Hindlimb muscle (tissue), 1 donor: ENCODE measurements around the gene KLRG1. TPM values are rescaled to one million over a fixed set of nuclear protein-coding genes. Genes with fewer than 3 reads are reported as not detected.

Experiments used
- DNase-seq: peaks from one replicate; pipeline ENCODE4 v3.0.0-alpha.2; 2013
- polyA plus RNA-seq: library from polyadenylated mRNA; unstranded; fragments of 120-200 nt; gene quantifications from one replicate; pipeline ENCODE4 v1.2.1, GENCODE V29; 2013; ENCODE audit not compliant: insufficient read length

The KLRG1 gene
- polyA plus RNA-seq, result 4.1 TPM

DNA sequence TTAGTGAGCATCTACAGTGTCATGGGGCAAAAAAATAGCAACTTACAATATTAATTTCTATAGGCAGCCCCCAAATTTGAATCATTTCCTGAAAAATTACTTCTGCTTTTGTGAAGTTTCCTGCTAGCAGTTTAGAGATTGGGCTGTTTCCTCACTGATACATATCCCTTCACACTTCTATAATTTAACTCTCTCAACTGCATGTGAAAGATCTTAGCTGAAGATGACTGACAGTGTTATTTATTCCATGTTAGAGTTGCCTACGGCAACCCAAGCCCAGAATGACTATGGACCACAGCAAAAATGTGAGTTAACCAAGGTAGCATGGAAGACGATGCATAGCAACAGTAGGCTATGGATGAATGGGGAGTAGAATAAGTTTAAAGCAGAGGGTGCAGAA, at the start of gene KLRG1:
Gene KLRG1 (plus strand): TSS at position 134 of the 400 bp plus-strand sequence. CDS start 90 bp downstream, at position 224.
- no peak for DNase-seq

DNA sequence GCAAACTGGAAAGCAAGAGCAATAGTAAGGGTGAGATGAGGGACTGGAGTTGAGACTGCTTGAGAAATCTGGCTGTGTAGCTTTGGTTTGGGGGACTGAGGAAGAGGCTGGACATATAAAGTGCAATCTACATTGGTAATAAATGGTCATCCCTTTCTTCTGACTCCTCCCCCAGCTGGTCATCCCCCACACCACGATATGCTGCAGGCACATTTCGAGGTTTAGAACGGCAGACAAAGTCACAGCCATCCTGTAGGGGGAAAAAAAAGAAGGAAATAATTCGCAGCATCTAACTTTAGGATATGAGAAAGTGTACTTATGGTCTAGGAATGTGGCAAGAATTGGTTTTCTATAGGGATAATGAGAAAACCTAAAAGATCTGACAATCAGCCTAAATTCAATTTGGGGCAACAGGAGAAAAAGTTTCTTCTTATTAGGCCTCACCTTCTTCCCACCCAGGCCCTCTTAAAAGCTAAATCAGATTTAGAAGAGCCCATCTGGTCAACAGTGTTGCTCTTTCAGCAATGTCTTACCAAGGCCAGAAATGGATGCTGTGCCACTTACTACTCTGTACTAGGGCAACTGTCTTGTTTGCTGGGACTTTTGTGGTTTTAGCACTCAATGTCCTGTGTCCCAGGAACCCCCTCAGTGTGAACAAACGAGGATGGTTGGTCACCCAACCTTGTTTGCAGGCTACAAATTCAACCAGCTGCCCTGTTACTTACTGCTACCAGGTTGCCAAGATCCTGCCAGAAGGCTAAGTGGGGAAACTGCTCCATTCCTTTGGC, 47.5 kb upstream of the KLRG1 start:
- no peak for DNase-seq

DNA sequence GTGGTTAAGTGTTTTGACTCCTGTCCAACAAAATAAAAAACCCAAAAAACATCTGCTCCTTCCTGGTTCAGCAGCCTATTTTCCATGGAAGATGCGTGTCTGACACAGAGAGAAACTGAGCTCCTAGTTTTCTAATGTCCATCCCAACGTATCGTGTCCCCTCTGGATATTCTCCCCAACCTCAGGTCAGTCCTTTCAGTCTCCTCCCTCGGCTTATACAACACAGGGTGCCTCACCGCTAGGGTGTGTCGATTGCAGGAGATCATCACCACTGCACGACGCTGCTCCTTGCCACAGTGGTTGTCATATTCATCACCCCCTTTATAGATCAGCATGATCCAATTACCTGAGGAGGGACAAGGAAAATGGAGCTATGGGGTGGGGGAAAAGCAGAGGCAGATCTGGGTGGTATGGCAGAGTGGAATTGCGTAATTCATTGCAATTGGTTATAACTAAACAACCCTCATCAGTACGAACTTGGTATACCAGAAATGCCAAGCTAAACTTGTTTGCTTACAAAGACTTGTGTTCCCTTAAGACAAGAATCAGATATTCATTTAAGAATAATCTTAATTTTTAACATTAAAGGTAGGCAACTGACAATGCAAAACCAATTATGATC, 45.7 kb upstream of the KLRG1 start:
- DNase-seq, result no peak

DNA sequence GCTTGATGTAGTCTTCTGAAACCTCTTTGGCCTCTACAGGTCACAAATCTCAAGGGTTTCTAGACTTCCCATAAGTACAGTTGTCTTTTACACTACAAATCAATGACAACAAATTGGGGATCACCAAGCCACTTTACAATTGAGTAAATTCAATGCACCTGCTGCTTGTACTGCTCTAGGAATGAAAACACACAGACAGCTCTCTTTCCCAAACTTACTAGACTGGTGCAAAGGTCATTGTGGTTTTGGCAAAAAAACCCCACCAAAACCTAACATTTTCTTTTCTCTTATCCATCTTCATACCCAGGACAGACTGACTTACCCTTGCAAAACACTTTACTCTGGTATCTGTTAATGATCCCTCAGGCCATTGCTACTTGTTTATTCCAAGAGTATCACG, 42.6 kb upstream of the KLRG1 start:
- DNase-seq, result no peak

DNA sequence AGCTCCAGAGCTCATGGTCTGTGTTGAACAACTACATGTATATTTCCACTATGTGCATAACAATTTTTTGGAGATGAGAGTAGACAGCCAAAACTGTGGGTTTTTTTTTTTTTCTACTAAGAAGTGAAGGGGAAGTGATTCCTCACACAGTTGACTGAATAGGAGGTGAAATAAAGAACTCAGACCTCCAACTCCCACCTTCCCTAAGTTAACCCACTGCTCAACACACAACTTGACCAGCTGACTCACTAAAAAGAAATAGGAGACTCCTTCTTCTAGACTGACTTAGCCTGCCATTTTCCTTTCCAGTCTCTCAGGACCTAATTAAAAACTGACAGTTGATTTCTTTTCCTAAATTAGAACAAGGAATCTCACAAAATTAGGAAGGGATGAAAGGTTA, 41.6 kb upstream of the KLRG1 start:
- no peak for DNase-seq

DNA sequence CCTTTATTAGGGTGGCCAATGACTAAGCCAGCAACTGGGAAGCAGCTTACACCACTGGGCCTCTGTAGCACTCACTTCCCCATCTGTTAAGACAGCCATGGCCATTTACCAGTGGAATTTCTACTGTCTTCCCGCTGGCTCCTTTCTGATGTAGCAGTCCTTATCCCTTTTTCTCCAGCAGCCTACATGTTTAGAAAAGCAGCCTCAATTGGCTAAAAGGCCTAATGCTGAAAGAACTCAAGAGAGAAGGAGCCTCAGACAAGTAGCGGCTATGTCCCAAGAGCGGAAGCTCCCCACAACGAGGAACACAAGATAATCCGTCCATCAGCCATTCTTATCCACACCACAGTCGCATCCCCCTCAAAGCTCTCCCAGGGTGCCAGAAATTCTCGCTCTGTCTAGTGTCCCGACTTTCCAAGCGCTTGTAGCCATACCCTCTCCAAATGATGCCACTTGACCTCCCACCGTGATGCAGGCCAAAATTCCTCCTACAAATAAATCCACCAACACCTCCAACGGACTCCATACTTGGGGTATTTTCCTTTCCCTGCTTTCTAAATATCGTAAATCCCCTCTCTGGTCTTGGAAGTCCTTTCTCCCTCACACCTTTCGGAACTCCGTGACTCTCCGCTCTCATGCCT, 40.5 kb upstream of the KLRG1 start:
- peak; percentile 30 for DNase-seq

DNA sequence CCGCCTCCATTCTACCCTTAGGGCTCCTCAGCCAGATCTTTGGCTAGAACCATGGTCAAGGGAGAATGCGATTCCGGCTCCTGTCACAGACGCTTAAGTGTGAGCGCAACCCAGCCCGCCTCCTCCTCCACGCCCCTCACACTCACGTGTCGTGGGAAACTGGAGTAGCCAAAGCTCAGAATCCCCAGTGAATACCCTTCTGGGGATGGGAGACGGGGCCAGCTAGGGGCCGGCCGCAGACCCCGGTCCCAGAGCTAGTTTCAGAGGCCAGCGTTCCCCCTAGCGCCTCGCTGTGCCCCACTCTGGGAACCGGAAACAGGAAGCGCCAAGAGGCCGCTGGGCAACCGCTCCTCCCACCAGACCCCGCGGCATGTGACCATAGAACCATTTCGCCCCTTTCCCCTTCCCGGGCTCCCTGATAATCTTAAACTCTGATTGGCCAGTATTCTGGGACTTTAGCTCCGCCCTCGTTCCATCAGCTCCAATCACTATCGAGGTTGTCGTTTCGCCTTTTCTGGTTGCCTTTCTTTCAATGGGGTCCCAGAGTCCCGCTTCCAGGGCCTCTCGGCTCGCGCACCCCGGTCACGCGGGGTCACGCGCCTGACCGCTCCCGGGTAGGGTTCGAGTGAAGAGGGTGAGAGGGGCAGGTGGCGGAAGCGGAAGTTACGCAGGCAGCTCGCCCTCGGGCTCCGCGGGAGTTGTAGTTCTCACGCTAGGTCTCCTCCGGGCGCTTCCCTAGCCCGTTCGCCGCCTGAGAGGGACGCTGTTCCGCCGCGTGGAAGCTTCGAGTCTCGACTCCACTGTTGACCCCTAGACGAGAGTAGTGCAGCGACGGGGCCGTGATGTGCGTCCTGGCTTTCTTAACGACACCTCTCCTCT, 39.8 kb upstream of the KLRG1 start, which contains the start of gene M6PR:
Gene M6PR (minus strand): TSS at position 304 of the 879 bp plus-strand sequence. CDS start 3,241 bp downstream, outside the sequence.
- peak; percentile 94 for DNase-seq

DNA sequence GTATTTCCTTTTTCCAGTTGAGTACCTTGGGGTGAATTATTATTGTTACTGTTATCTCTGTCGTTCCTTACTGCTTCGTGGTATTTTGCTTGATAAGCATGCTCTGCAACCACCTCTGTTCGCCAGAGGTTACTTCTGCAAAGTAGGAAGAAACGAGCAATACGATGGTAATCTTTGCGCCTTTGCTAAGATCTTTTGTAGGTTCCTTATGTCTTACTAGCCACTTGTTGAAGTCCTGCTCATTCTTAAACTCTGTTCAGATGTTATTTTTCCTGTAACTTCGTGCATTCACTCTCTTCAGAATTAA, 39.2 kb upstream of the KLRG1 start:
- DNase-seq, result no peak

DNA sequence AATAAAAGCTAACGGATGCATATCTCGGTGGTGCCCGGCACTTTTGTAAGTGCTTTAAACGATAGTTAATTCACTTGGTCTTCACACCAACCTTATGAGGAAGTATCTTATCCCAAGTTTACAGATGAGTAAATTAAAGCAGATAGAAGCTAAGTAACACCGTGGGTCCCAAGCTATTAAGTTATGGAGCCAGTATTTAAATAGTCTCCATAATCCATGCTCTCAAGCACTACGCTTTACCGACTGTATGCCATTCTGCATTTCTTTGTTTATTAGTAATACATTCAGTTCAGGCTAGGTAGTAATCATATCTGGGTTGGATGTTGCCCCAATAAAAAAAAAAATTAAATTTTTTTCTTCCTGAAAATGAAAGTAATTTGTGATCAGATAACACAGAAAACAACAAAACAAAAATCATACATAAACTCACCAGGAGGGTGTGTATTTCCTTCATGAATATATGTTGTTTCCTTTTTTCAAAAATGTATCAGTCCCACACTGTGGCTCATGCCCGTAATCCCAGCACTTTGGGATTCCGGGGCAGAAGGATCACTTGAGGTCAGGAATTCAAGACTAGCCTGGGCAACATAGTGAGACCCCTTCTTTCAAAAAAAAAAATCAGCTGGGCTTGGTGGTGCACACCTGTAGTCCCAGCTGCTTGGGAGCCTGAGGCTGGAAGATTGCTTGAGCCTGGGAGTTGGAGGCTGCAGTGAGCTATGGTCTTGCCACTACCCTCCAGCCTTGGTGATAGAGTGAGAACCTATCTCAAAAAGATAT, 38.5 kb upstream of the KLRG1 start:
- no peak for DNase-seq

DNA sequence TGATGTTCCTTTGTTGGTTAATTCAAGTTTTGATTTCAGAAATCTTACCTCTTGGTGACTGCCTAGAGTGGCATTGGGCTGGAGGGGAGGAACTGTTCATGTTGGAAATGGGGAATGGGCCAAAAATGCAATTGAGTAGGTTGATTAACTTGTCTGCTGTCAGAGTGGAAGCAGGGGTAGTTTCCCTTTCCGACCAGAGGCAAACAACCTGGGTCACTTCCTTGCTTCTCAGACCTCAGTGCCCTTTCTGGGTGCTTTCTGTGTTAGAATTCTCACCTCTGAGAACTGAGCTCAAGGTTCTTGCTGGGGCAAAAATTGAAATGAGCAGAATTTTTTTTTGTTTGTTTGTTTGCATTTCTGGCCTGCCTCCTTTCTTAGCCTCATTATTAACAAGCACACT, 37.6 kb upstream of the KLRG1 start:
- no peak for DNase-seq

DNA sequence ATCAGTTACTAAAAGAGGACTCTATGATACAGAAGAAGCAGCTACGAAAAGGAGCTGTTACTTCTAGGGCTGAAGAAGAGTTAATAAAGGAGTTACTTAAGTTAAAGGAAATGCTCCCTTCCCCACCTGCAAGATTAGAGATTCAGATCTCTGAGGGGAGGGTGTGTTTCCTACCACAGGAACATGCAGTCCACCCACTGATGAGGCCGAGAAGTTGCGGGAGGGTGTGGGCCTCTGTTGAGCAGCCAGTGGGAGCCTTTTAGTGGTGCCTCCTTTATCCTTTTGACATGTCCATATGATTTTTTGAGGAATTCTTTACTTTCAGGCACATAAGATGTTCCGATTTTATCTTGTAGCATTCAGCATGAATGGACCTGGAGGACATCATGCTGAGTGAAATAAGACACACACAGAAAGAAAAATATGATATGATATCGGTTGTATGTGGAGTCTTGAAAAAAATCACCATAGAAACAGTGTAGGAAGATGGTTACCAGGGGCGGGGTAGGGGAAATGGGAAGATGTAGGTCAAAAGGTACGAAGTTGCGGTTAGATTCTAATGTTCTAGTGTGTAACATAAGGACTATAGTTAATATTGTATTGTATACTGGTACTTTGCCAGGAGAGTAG, 35.5 kb upstream of the KLRG1 start:
- no peak for DNase-seq

DNA sequence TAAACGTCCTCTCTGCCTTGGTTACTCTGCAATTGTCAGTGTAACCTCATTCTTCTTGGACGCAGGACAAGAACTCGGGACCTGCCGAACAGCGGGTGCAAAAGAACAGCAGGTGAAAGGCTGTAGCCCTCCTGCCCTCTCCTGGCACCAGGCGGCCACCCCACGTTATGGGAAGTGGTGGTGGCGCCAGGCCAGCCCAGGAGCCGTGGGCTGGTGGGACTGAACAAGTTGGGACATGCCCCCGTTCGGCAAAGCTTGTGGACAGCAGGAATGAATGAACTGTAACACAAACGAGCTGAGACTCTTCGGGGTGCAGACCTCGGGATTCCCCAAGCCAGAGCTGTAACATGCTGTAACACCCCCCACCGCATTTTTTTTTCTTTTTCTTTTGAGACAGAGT, 33.3 kb upstream of the KLRG1 start:
- DNase-seq, result no peak

DNA sequence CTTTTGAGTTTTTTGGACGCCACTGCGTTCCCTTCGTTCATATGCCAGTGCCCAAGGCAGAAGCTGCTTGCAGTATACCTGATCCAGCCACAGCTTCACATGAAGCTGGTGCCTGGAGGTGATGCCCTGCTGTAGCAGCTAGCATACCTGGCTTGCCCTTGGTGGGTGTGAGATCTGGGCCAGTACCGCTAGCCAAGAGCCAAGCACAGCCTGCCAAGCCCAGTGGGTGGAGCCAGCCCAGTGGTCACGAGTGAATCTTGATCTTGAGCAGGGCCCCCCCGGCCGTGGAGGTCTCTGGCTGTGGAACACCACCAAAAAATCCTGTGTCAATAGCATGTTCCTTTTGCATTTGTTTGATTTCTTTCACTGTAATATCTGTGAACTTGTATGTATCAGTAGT, 32.6 kb upstream of the KLRG1 start:
- DNase-seq, result no peak

DNA sequence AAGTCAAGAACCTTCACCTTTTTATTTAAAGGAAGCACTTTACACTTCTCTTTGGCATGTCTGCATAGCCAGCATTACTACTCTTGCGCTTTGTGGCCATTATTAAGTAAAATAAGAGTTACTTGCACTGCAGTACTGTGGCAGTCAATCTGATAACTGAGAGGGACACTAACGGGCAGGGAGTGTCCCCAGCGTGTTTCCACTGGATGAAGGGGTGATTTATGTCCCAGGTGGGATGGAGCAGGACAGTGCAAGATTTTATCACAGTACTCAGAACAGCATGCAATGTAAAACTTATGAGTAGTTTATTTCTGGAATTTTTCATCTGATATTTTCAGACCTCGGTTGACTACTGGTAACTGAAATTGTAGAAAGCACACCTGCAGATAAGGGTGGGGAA, 31.8 kb upstream of the KLRG1 start:
- no peak for DNase-seq

DNA sequence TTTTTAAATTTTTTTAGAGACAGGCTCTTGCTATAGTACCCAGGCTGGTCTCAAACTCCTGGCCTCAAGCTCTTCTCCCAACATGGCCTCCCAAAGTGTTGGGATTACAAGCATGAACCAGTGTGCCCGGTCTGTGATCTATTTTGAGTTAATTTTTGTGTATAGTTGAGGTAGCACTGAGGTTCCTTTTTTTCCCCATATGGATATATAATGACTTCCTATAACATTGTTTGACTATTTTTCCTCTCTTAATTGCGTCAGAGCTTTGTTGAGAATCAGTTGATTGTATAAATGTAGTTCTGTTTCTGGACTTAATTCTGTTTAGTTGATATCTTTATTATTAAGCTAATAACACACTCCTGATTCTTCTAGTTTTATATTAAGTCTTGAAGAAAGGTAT, 31.3 kb upstream of the KLRG1 start:
- no peak for DNase-seq

DNA sequence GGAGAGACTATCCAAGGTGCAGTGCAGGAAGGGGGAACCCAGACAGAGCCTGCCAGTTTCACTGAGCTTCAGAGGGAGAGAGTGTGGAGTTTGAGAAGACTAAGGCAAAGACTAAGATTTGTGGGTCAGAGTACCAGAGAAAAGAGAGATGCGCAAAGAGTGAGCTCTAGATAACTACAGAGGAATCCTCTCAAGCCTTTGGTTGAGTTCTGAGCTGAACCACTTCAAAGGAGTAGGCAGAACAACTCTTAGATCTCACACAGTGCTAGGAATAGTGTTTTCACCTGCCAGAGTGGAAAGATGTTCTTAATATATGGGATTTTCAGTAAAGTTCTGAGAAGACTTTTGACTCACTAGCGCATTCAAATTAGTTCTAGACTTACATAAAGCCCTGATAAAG, 29.2 kb upstream of the KLRG1 start:
- no peak for DNase-seq

DNA sequence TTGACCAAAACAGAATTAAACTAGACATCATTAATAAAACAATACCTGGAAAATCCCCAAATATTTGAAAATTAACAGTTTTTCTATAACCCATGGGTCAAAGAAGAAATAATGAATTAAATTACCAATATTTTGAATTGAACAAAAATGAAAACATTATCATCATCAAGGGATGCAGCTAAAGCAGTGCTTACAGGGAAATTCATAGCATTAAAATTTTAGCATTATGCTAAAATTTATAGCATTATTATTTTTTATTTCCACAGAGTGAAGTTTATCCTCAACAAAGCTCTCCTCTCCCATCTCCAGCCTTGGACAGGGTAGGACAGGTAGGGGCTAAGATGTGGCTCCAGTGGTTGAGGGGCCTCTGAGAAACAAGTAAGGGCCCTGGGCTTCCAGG, 20.6 kb upstream of the KLRG1 start:
- DNase-seq, result no peak

DNA sequence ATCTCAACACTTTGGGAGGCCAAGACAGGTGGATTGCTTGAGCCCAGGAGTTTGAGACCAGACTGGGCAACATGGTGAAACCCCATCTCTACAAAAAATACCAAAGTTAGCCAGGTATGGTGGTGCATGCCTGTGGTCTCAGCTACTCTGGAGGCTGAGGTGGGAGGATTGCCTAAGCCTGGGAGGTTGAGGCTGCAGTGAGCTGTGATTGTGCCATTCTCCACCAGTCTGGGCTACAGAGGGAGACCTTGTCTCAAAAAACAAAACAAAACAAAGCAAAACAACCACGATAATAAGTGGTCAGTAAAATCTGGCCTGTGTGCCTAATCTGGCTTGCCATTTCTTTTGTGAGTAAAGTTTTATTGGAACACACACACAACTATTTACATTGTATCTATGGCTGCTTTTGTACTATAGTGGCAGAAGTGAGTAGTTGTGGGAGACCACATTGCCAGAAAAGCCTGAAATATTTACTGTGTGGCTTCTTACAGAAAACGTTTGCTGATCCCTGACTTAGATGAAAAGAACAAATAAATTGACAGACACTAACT, 19.4 kb upstream of the KLRG1 start:
- DNase-seq, result no peak

DNA sequence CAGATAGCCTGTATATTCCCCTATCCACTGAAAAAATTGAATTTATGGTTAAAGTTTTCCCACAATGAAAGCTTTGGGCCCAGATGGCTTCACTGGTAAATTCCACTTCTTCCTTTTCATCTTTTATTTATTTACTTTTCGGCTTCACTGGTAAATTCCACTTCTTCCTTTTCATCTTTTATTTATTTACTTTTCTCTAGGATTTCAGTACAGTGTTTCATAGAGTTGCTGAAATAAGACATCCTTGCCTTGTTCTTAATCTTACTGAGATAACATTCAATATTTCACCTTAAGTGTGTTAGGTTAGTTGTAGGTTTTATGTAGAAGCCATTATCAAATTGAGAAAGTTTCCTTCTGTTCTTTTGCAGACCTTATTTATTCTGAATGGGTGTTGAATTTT, 18.9 kb upstream of the KLRG1 start:
- no peak for DNase-seq

DNA sequence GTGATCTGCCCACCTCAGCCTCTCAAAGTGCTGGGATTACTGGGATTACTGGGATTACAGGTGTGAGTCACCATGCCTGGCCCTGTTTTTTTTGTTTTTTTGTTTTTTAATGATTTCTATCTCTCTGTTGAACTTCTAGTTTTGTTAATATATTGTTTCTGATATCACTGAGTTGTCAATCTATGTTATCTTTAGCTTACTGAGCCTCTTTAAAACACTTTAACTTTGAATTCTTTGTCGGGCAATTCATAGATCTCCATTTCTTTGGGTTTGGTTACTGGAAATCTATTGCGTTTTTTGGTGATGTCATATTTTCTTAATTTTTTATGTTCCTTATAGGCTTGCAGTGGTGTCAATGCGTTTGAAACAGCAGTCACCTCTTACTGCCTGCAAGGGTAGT, 9.2 kb upstream of the KLRG1 start:
- DNase-seq, result no peak

DNA sequence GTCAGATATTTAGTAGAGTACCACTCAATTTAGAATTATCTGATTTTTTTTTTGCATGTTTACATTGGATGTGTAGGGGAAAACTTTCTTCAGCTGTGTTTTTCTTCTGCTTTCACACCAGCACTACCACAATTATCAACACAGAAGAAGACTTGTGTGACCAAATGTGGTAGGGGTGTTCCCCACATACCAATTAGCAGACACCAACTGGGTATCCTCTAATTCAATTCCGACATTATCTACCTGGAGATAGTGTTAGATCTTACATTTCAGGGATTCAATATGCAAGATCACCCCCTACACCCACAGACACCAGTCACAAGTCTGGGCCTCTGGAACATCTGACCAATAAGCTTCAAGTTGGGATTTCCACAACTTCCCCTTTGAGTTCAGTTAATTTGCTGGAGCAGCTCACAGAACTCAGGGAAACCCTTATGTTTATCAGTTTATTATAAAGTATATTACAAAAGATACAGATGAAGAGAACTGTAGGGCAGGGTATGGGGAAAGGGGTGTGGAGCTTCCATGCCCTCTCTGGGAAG, 4.1 kb upstream of the KLRG1 start:
- no peak for DNase-seq
